GM23338 (cell line): ENCODE data around the gene GRM2. TPM values are rescaled to one million over a fixed set of nuclear protein-coding genes. Genes with fewer than 3 reads are reported as not detected.

Source experiments
- ATAC-seq: fragments of 200-7000 bp; cut with Tn5 transposase; 3 replicates; pipeline ENCODE4 v1.9.1; 2020
- DNase-seq: peaks from one replicate; pipeline ENCODE4 v3.0.0-alpha.2; 2015; ENCODE audit warnings: low spot score
- H2AFZ ChIP-seq: fragments of 200-600 bp; sonication (generic); 2 replicates; pipeline ENCODE4 v1.8.0; 2016; ENCODE audit warnings: antibody characterized with exemption, mild to moderate bottlenecking, moderate library complexity
- H3F3A ChIP-seq: fragments of 200-600 bp; sonication (generic); replicated peaks from 2 replicates; pipeline ENCODE4 v1.8.0; 2017; ENCODE audit warnings: antibody characterized with exemption, mixed run types, low read depth
- H3K27ac ChIP-seq: fragments of 200-600 bp; sonication (generic); 2 replicates; pipeline ENCODE4 v1.6.1; 2016; ENCODE audit warnings: low read depth
- H3K27me3 ChIP-seq: fragments of 200-600 bp; sonication (generic); 2 replicates; pipeline ENCODE4 v1.8.0; 2016; ENCODE audit warnings: mild to moderate bottlenecking, mixed run types, moderate library complexity; ENCODE audit not compliant: insufficient read depth
- H3K36me3 ChIP-seq: fragments of 200-600 bp; sonication (generic); 2 replicates; pipeline ENCODE4 v1.8.0; 2016; ENCODE audit warnings: mild to moderate bottlenecking; ENCODE audit not compliant: insufficient read depth
- H3K4me1 ChIP-seq: fragments of 200-600 bp; sonication (generic); 2 replicates; pipeline ENCODE4 v1.8.0; 2016; ENCODE audit warnings: mild to moderate bottlenecking, moderate library complexity; ENCODE audit not compliant: insufficient read depth
- H3K4me2 ChIP-seq: fragments of 200-600 bp; sonication (generic); 2 replicates; pipeline ENCODE4 v1.7.1; 2017; ENCODE audit warnings: mixed run types
- H3K4me3 ChIP-seq: fragments of 200-600 bp; sonication (generic); 2 replicates; pipeline ENCODE4 v1.6.1; 2016; ENCODE audit warnings: mixed run types
- H3K79me2 ChIP-seq: fragments of 200-600 bp; sonication (generic); replicated peaks from 2 replicates; pipeline ENCODE4 v1.8.0; 2017; ENCODE audit warnings: mild to moderate bottlenecking; ENCODE audit not compliant: insufficient read depth
- H3K9me2 ChIP-seq: fragments of 200-600 bp; sonication (generic); 2 replicates; pipeline ENCODE4 v1.8.0; 2017; ENCODE audit not compliant: insufficient read depth
- H4K20me1 ChIP-seq: fragments of 200-600 bp; sonication (generic); replicated peaks from 2 replicates; pipeline ENCODE4 v1.8.0; 2017; ENCODE audit warnings: mild to moderate bottlenecking; ENCODE audit not compliant: insufficient read depth
- H3K27ac Mint-ChIP-seq: 2 replicates; pipeline ENCODE4 v1.8.0; 2020; ENCODE audit warnings: inconsistent platforms, mild to moderate bottlenecking, moderate library complexity, mixed read lengths
- H3K27me3 Mint-ChIP-seq: 3 replicates; pipeline ENCODE4 v1.8.0; 2022; ENCODE audit warnings: low read depth, mild to moderate bottlenecking, moderate library complexity, mixed read lengths, inconsistent platforms; ENCODE audit not compliant: insufficient read depth, poor library complexity
- H3K36me3 Mint-ChIP-seq: 3 replicates; pipeline ENCODE4 v1.8.0; 2021; ENCODE audit warnings: low read depth, mild to moderate bottlenecking, inconsistent platforms, moderate library complexity, mixed read lengths
- H3K4me1 Mint-ChIP-seq: 3 replicates; pipeline ENCODE4 v1.8.0; 2020; ENCODE audit warnings: mild to moderate bottlenecking, inconsistent platforms, mixed read lengths
- H3K4me3 Mint-ChIP-seq: 3 replicates; pipeline ENCODE4 v1.8.0; 2021; ENCODE audit warnings: moderate library complexity, mild to moderate bottlenecking, inconsistent platforms, mixed read lengths
- H3K9me3 Mint-ChIP-seq: 3 replicates; pipeline ENCODE4 v1.8.0; 2020; ENCODE audit warnings: moderate library complexity, mild to moderate bottlenecking, inconsistent platforms, mixed read lengths
- CREB1 ChIP-seq: fragments of 250-450 bp; sonication (Bioruptor Pico); IDR thresholded peaks from 2 replicates; pipeline ENCODE4 v1.5.0; 2020; ENCODE audit warnings: low read depth, mild to moderate bottlenecking, moderate library complexity
- CTCF ChIP-seq, 2 experiments: fragments of 200-600 bp in 1 of 2; sonication (generic) in 1 of 2; conservative IDR thresholded peaks; 2 replicates each; pipeline versions ENCODE4 v1.5.1 to v1.6.1; 2016 to 2017; ENCODE audit warnings: antibody characterized with exemption in 2 of 2, low read depth in 2 of 2, mild to moderate bottlenecking in 2 of 2, moderate library complexity in 1 of 2
- EZH2 ChIP-seq: fragments of 200-600 bp; sonication (generic); IDR thresholded peaks from one replicate; pipeline ENCODE4 v1.8.0; 2017; ENCODE audit warnings: antibody characterized with exemption, mild to moderate bottlenecking, low read depth; ENCODE audit not compliant: unreplicated experiment
- EZH2phosphoT487 ChIP-seq: fragments of 200-600 bp; sonication (generic); IDR thresholded peaks from one replicate; pipeline ENCODE4 v1.8.1; 2018; ENCODE audit warnings: antibody characterized with exemption; ENCODE audit not compliant: unreplicated experiment
- JUNB ChIP-seq: IDR thresholded peaks from one replicate; pipeline ENCODE4 v1.6.1; 2016; ENCODE audit warnings: antibody characterized with exemption; ENCODE audit not compliant: unreplicated experiment
- POLR2AphosphoS5 ChIP-seq: IDR thresholded peaks from 2 replicates; pipeline ENCODE4 v1.6.1; 2016; ENCODE audit warnings: antibody characterized with exemption, low read depth
- ZNF114 ChIP-seq: fragments of 250-450 bp; sonication (Bioruptor Pico); IDR thresholded peaks from 2 replicates; pipeline ENCODE4 v1.5.0; 2020; ENCODE audit warnings: mild to moderate bottlenecking, moderate library complexity
- ZNF331 ChIP-seq: fragments of 250-450 bp; sonication (Bioruptor Pico); IDR thresholded peaks from 2 replicates; pipeline ENCODE4 v1.5.0; 2020; ENCODE audit warnings: low read depth, mild to moderate bottlenecking, moderate library complexity
- polyA plus RNA-seq: library from polyadenylated mRNA; unstranded; fragments of >200 nt; fragmentation: Nextera tagmentation; extraction: Ambion mirVana; gene quantifications from 2 replicates; pipeline ENCODE4 v1.2.1, GENCODE V29; 2016
- total RNA-seq: library from RNA; depleted of rRNA; stranded (reverse); fragments of >200 nt; shearing (Covaris generic); gene quantifications from 2 replicates; pipeline ENCODE4 v1.2.3, GENCODE V29; 2014
- TF ChIP-seq, protein P1 (sequence below): IDR thresholded peaks from 2 replicates; pipeline ENCODE4 v1.6.1; 2016; ENCODE audit warnings: antibody characterized with exemption
- TF ChIP-seq, protein P2 (sequence below): IDR thresholded peaks from one replicate; pipeline ENCODE4 v1.6.1; 2018; ENCODE audit warnings: antibody characterized with exemption; ENCODE audit not compliant: unreplicated experiment
- TF ChIP-seq, protein P3 (sequence below): fragments of 250-450 bp; sonication (Bioruptor Pico); IDR thresholded peaks from 2 replicates; pipeline ENCODE4 v1.5.0; 2020; ENCODE audit warnings: mild to moderate bottlenecking, moderate library complexity

GRM2 gene
- total and polyA plus RNA-seq, 2 experiments from 2014 or later: 2.1 to 5.1 TPM

GRCh38 chr3:51729042-51729633, 22.3 kb downstream of the GRM2 start (continued):
- TF ChIP-seq, protein P1, sequence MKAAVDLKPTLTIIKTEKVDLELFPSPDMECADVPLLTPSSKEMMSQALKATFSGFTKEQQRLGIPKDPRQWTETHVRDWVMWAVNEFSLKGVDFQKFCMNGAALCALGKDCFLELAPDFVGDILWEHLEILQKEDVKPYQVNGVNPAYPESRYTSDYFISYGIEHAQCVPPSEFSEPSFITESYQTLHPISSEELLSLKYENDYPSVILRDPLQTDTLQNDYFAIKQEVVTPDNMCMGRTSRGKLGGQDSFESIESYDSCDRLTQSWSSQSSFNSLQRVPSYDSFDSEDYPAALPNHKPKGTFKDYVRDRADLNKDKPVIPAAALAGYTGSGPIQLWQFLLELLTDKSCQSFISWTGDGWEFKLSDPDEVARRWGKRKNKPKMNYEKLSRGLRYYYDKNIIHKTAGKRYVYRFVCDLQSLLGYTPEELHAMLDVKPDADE: no peak
- no peak for TF ChIP-seq EZH2phosphoT487
- no peak for TF ChIP-seq POLR2AphosphoS5
- no peak for TF ChIP-seq ZNF114 (CRISPR knock-in tag)
- no peak for TF ChIP-seq CTCF (conservative IDR thresholded peaks at IDR 0.05; ENCODE audit: low read depth in 2 of 2)
- no peak for TF ChIP-seq CREB1 (CRISPR knock-in tag)
- no peak for TF ChIP-seq ZNF331 (CRISPR knock-in tag)
- no peak for TF ChIP-seq JUNB
- TF ChIP-seq, protein P2, sequence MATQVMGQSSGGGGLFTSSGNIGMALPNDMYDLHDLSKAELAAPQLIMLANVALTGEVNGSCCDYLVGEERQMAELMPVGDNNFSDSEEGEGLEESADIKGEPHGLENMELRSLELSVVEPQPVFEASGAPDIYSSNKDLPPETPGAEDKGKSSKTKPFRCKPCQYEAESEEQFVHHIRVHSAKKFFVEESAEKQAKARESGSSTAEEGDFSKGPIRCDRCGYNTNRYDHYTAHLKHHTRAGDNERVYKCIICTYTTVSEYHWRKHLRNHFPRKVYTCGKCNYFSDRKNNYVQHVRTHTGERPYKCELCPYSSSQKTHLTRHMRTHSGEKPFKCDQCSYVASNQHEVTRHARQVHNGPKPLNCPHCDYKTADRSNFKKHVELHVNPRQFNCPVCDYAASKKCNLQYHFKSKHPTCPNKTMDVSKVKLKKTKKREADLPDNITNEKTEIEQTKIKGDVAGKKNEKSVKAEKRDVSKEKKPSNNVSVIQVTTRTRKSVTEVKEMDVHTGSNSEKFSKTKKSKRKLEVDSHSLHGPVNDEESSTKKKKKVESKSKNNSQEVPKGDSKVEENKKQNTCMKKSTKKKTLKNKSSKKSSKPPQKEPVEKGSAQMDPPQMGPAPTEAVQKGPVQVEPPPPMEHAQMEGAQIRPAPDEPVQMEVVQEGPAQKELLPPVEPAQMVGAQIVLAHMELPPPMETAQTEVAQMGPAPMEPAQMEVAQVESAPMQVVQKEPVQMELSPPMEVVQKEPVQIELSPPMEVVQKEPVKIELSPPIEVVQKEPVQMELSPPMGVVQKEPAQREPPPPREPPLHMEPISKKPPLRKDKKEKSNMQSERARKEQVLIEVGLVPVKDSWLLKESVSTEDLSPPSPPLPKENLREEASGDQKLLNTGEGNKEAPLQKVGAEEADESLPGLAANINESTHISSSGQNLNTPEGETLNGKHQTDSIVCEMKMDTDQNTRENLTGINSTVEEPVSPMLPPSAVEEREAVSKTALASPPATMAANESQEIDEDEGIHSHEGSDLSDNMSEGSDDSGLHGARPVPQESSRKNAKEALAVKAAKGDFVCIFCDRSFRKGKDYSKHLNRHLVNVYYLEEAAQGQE: no peak
- TF ChIP-seq EZH2: no peak

GRCh38 chr3:51733859-51734571, 27.1 kb downstream of the GRM2 start:
- Histone ChIP-seq H3K27ac (no peak overlapping the region), H3K4me2 (no peak overlapping the region), H3K9me2 (no peaks in the 10 kb centered on the region), H3K4me3 (no peak overlapping the region), H3K27me3 (no peaks in the 10 kb centered on the region), H3K79me2 (no peaks in the 10 kb centered on the region), H3K36me3 (no peaks in the 10 kb centered on the region), H3K4me1 (peaks cover 16% of the 10 kb centered on the region; the same call in 1 of the 2 replicates), H4K20me1 (no peaks in the 10 kb centered on the region), H3F3A (no peaks in the 10 kb centered on the region), H2AFZ (peak overlapping the region; percentile 85)
- H3K9me3 Mint-ChIP-seq: peaks cover 6% of the 10 kb centered on the region; the same call in 2 of the 3 replicates
- TF ChIP-seq CREB1 (CRISPR knock-in tag) (no peak), EZH2 (no peak), POLR2AphosphoS5 (no peak)
- TF ChIP-seq, protein P3, sequence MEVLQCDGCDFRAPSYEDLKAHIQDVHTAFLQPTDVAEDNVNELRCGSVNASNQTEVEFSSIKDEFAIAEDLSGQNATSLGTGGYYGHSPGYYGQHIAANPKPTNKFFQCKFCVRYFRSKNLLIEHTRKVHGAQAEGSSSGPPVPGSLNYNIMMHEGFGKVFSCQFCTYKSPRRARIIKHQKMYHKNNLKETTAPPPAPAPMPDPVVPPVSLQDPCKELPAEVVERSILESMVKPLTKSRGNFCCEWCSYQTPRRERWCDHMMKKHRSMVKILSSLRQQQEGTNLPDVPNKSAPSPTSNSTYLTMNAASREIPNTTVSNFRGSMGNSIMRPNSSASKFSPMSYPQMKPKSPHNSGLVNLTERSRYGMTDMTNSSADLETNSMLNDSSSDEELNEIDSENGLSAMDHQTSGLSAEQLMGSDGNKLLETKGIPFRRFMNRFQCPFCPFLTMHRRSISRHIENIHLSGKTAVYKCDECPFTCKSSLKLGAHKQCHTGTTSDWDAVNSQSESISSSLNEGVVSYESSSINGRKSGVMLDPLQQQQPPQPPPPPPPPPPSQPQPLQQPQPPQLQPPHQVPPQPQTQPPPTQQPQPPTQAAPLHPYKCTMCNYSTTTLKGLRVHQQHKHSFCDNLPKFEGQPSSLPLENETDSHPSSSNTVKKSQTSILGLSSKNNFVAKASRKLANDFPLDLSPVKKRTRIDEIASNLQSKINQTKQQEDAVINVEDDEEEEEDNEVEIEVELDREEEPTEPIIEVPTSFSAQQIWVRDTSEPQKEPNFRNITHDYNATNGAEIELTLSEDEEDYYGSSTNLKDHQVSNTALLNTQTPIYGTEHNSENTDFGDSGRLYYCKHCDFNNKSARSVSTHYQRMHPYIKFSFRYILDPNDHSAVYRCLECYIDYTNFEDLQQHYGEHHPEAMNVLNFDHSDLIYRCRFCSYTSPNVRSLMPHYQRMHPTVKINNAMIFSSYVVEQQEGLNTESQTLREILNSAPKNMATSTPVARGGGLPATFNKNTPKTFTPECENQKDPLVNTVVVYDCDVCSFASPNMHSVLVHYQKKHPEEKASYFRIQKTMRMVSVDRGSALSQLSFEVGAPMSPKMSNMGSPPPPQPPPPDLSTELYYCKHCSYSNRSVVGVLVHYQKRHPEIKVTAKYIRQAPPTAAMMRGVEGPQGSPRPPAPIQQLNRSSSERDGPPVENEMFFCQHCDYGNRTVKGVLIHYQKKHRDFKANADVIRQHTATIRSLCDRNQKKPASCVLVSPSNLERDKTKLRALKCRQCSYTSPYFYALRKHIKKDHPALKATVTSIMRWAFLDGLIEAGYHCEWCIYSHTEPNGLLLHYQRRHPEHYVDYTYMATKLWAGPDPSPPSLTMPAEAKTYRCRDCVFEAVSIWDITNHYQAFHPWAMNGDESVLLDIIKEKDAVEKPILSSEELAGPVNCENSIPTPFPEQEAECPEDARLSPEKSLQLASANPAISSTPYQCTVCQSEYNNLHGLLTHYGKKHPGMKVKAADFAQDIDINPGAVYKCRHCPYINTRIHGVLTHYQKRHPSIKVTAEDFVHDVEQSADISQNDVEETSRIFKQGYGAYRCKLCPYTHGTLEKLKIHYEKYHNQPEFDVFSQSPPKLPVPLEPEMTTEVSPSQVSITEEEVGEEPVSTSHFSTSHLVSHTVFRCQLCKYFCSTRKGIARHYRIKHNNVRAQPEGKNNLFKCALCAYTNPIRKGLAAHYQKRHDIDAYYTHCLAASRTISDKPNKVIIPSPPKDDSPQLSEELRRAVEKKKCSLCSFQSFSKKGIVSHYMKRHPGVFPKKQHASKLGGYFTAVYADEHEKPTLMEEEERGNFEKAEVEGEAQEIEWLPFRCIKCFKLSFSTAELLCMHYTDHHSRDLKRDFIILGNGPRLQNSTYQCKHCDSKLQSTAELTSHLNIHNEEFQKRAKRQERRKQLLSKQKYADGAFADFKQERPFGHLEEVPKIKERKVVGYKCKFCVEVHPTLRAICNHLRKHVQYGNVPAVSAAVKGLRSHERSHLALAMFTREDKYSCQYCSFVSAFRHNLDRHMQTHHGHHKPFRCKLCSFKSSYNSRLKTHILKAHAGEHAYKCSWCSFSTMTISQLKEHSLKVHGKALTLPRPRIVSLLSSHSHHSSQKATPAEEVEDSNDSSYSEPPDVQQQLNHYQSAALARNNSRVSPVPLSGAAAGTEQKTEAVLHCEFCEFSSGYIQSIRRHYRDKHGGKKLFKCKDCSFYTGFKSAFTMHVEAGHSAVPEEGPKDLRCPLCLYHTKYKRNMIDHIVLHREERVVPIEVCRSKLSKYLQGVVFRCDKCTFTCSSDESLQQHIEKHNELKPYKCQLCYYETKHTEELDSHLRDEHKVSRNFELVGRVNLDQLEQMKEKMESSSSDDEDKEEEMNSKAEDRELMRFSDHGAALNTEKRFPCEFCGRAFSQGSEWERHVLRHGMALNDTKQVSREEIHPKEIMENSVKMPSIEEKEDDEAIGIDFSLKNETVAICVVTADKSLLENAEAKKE (CRISPR knock-in tag): no peak
- no peak overlapping the region for H3K4me3 Mint-ChIP-seq
- H3K36me3 Mint-ChIP-seq: no peaks in the 10 kb centered on the region
- DNase-seq (no peak), ATAC-seq (peak; percentile 22; the same call in 2 of the 3 replicates)
- H3K27me3 Mint-ChIP-seq: peaks cover 9% of the 10 kb centered on the region
- no peak overlapping the region for H3K27ac Mint-ChIP-seq
- peaks cover 22% of the 10 kb centered on the region for H3K4me1 Mint-ChIP-seq
